WTC11 (cell line): Measurements from ENCODE around the gene MAML2. TPM values are rescaled to one million over a fixed set of nuclear protein-coding genes. Genes with fewer than 3 reads are reported as not detected.

Source experiments
- ATAC-seq: fragments of 200-7000 bp; cut with Tn5 transposase; 2 replicates; pipeline ENCODE4 v1.10.0; 2021; ENCODE audit warnings: mild to moderate bottlenecking, moderate library complexity
- CTCF ChIA-PET: fragments of 300-600 bp; sonication (Branson Sonifier 250); formaldehyde crosslinking; loops from one replicate; lab custom pipeline; 2021; ENCODE audit warnings: antibody characterized with exemption; lab: Charles Lee
- POLR2A ChIA-PET: fragments of 350-600 bp; sonication (Branson Sonifier 250); formaldehyde crosslinking; loops from one replicate; lab custom pipeline; 2021; ENCODE audit warnings: antibody characterized with exemption; lab: Charles Lee
- DNase-seq: peaks from one replicate; pipeline ENCODE4 v3.0.0; 2021; ENCODE audit warnings: low spot score
- H3K27ac Mint-ChIP-seq: 2 replicates; pipeline ENCODE4 v1.8.0; 2021; ENCODE audit warnings: mixed read lengths
- H3K27me3 Mint-ChIP-seq: 2 replicates; pipeline ENCODE4 v1.8.0; 2021; ENCODE audit warnings: low read depth, mild to moderate bottlenecking, moderate library complexity, mixed read lengths
- H3K36me3 Mint-ChIP-seq: 2 replicates; pipeline ENCODE4 v1.8.0; 2021; ENCODE audit warnings: mixed read lengths
- H3K4me1 Mint-ChIP-seq: 2 replicates; pipeline ENCODE4 v1.8.0; 2022; ENCODE audit warnings: mixed read lengths
- H3K4me3 Mint-ChIP-seq: 2 replicates; pipeline ENCODE4 v1.8.0; 2021; ENCODE audit warnings: mild to moderate bottlenecking, moderate library complexity, mixed read lengths
- H3K9me3 Mint-ChIP-seq: 2 replicates; pipeline ENCODE4 v1.8.0; 2021; ENCODE audit warnings: mixed read lengths
- CREM ChIP-seq: sonication (generic); formaldehyde crosslinking; IDR thresholded peaks from 2 replicates; pipeline ENCODE4 v1.8.1; 2022; ENCODE audit warnings: mild to moderate bottlenecking, missing genetic modification reagents, moderate library complexity
- FOXJ3 ChIP-seq: sonication (generic); formaldehyde crosslinking; IDR thresholded peaks from 2 replicates; pipeline ENCODE4 v1.9.0; 2021; ENCODE audit warnings: missing genetic modification reagents, mild to moderate bottlenecking, borderline replicate concordance
- IRF2 ChIP-seq: sonication (generic); formaldehyde crosslinking; IDR thresholded peaks from 2 replicates; pipeline ENCODE4 v1.8.0; 2022; ENCODE audit warnings: low read depth, missing genetic modification reagents, borderline replicate concordance
- JAZF1 ChIP-seq: fragments of 250-450 bp; sonication (Bioruptor Pico); IDR thresholded peaks from 2 replicates; pipeline ENCODE4 v1.9.0; 2021; ENCODE audit warnings: moderate library complexity, mild to moderate bottlenecking, inconsistent platforms
- NFE2L1 ChIP-seq: sonication (generic); formaldehyde crosslinking; IDR thresholded peaks from 2 replicates; pipeline ENCODE4 v1.8.1; 2023; ENCODE audit warnings: missing genetic modification reagents
- TCF7 ChIP-seq: sonication (generic); formaldehyde crosslinking; IDR thresholded peaks from 2 replicates; pipeline ENCODE4 v1.8.0; 2022; ENCODE audit warnings: mild to moderate bottlenecking, low read depth, missing genetic modification reagents, moderate library complexity
- ZBTB21 ChIP-seq: sonication (generic); formaldehyde crosslinking; IDR thresholded peaks from 2 replicates; pipeline ENCODE4 v1.8.1; 2023; ENCODE audit warnings: mild to moderate bottlenecking, missing genetic modification reagents, borderline replicate concordance
- ZNF219 ChIP-seq: sonication (generic); formaldehyde crosslinking; IDR thresholded peaks from 2 replicates; pipeline ENCODE4 v1.8.0; 2023; ENCODE audit warnings: missing genetic modification reagents, mild to moderate bottlenecking, borderline replicate concordance
- ZNF232 ChIP-seq: sonication (generic); formaldehyde crosslinking; IDR thresholded peaks from 2 replicates; pipeline ENCODE4 v1.8.0; 2022; ENCODE audit warnings: mild to moderate bottlenecking, missing genetic modification reagents
- ZNF396 ChIP-seq: fragments of 250-450 bp; sonication (Bioruptor Pico); IDR thresholded peaks from 2 replicates; pipeline ENCODE4 v1.8.0; 2021; ENCODE audit warnings: mild to moderate bottlenecking, moderate library complexity, borderline replicate concordance
- total RNA-seq: library from RNA; stranded (reverse); gene quantifications from 3 replicates; pipeline ENCODE4 v1.2.3, GENCODE V29; 2021
- TF ChIP-seq, protein P1 (sequence below): sonication (generic); formaldehyde crosslinking; IDR thresholded peaks from 2 replicates; pipeline ENCODE4 v1.8.0; 2022; ENCODE audit warnings: mild to moderate bottlenecking, missing genetic modification reagents
- TF ChIP-seq, protein P2 (sequence below): sonication (generic); formaldehyde crosslinking; IDR thresholded peaks from 2 replicates; pipeline ENCODE4 v1.8.1; 2023; ENCODE audit warnings: mild to moderate bottlenecking, missing genetic modification reagents
- TF ChIP-seq, protein P3 (sequence below): fragments of 250-450 bp; sonication (Bioruptor Pico); IDR thresholded peaks from 2 replicates; pipeline ENCODE4 v1.9.0; 2021; ENCODE audit warnings: moderate library complexity, mild to moderate bottlenecking, inconsistent platforms, borderline replicate concordance
- TF ChIP-seq, protein P4 (sequence below): sonication (generic); formaldehyde crosslinking; IDR thresholded peaks from 2 replicates; pipeline ENCODE4 v1.8.1; 2023; ENCODE audit warnings: mild to moderate bottlenecking, missing genetic modification reagents, borderline replicate concordance
- TF ChIP-seq, protein P5 (sequence below): sonication (generic); formaldehyde crosslinking; IDR thresholded peaks from 2 replicates; pipeline ENCODE4 v1.8.0; 2022; ENCODE audit warnings: mild to moderate bottlenecking, missing genetic modification reagents
- TF ChIP-seq, protein P6 (sequence below): sonication (generic); formaldehyde crosslinking; IDR thresholded peaks from 2 replicates; pipeline ENCODE4 v1.8.1; 2022; ENCODE audit warnings: missing genetic modification reagents, borderline replicate concordance
- TF ChIP-seq, protein P7 (sequence below): sonication (generic); formaldehyde crosslinking; conservative IDR thresholded peaks from 2 replicates; pipeline ENCODE4 v1.8.1; 2022; ENCODE audit warnings: mild to moderate bottlenecking, missing genetic modification reagents

Gene MAML2
- total RNA-seq, 1 experiment from 2014 or later = 8.1 TPM

DNA sequence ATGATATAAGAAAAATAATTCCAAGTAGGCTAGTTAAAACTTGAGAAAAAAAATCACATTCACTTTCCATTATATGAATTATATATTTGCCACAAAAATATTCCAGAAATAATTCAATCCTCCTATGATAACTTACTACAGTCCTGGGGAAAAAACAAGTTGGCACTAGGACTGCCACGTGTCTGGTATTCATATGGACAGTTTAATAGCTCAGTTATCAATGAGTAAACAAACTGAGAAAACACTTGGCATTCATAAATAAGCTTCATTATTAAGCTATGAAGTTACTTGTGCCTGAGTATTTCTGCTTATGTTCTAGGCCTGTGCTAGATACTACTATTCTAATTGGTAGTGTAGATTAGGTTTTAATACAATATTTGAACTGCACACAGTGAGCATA is 22.5 kb upstream of the MAML2 start:
- H3K27ac Mint-ChIP-seq = no peak overlapping the region
- peaks cover 11% of the 10 kb centered on the region for H3K9me3 Mint-ChIP-seq
- no peaks in the 10 kb centered on the region for H3K27me3 Mint-ChIP-seq
- no peak for DNase-seq
- H3K4me3 Mint-ChIP-seq = no peak overlapping the region
- CTCF ChIA-PET = interaction anchor here (0.9 kb wide), 1 partner anchor 22 kb away, joined by 3 read pairs; the partner anchor contains the start of gene MAML2
- POLR2A ChIA-PET = no interaction called here
- H3K4me1 Mint-ChIP-seq = no peaks in the 10 kb centered on the region
- no peak for TF ChIP-seq ZBTB21 (CRISPR knock-in tag)
- no peak for TF ChIP-seq IRF2 (CRISPR knock-in tag)
- TF ChIP-seq, protein P1, sequence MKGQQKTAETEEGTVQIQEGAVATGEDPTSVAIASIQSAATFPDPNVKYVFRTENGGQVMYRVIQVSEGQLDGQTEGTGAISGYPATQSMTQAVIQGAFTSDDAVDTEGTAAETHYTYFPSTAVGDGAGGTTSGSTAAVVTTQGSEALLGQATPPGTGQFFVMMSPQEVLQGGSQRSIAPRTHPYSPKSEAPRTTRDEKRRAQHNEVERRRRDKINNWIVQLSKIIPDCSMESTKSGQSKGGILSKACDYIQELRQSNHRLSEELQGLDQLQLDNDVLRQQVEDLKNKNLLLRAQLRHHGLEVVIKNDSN (CRISPR knock-in tag) = no peak
- no peak for TF ChIP-seq FOXJ3 (CRISPR knock-in tag)
- TF ChIP-seq NFE2L1 = no peak
- TF ChIP-seq, protein P2, sequence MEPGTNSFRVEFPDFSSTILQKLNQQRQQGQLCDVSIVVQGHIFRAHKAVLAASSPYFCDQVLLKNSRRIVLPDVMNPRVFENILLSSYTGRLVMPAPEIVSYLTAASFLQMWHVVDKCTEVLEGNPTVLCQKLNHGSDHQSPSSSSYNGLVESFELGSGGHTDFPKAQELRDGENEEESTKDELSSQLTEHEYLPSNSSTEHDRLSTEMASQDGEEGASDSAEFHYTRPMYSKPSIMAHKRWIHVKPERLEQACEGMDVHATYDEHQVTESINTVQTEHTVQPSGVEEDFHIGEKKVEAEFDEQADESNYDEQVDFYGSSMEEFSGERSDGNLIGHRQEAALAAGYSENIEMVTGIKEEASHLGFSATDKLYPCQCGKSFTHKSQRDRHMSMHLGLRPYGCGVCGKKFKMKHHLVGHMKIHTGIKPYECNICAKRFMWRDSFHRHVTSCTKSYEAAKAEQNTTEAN (CRISPR knock-in tag) = no peak
- TF ChIP-seq, protein P3, sequence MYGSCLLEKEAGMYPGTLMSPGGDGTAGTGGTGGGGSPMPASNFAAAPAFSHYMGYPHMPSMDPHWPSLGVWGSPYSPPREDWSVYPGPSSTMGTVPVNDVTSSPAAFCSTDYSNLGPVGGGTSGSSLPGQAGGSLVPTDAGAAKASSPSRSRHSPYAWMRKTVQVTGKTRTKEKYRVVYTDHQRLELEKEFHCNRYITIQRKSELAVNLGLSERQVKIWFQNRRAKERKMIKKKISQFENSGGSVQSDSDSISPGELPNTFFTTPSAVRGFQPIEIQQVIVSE (CRISPR knock-in tag) = no peak
- TF ChIP-seq JAZF1 (CRISPR knock-in tag) = no peak
- no peak for TF ChIP-seq ZNF219
- TF ChIP-seq, protein P4, sequence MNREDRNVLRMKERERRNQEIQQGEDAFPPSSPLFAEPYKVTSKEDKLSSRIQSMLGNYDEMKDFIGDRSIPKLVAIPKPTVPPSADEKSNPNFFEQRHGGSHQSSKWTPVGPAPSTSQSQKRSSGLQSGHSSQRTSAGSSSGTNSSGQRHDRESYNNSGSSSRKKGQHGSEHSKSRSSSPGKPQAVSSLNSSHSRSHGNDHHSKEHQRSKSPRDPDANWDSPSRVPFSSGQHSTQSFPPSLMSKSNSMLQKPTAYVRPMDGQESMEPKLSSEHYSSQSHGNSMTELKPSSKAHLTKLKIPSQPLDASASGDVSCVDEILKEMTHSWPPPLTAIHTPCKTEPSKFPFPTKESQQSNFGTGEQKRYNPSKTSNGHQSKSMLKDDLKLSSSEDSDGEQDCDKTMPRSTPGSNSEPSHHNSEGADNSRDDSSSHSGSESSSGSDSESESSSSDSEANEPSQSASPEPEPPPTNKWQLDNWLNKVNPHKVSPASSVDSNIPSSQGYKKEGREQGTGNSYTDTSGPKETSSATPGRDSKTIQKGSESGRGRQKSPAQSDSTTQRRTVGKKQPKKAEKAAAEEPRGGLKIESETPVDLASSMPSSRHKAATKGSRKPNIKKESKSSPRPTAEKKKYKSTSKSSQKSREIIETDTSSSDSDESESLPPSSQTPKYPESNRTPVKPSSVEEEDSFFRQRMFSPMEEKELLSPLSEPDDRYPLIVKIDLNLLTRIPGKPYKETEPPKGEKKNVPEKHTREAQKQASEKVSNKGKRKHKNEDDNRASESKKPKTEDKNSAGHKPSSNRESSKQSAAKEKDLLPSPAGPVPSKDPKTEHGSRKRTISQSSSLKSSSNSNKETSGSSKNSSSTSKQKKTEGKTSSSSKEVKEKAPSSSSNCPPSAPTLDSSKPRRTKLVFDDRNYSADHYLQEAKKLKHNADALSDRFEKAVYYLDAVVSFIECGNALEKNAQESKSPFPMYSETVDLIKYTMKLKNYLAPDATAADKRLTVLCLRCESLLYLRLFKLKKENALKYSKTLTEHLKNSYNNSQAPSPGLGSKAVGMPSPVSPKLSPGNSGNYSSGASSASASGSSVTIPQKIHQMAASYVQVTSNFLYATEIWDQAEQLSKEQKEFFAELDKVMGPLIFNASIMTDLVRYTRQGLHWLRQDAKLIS = no peak
- no peak for TF ChIP-seq CREM (CRISPR knock-in tag)
- TF ChIP-seq ZNF396 (CRISPR knock-in tag) = no peak
- TF ChIP-seq TCF7 (CRISPR knock-in tag) = no peak
- no peak for TF ChIP-seq ZNF232 (CRISPR knock-in tag)
- TF ChIP-seq, protein P5, sequence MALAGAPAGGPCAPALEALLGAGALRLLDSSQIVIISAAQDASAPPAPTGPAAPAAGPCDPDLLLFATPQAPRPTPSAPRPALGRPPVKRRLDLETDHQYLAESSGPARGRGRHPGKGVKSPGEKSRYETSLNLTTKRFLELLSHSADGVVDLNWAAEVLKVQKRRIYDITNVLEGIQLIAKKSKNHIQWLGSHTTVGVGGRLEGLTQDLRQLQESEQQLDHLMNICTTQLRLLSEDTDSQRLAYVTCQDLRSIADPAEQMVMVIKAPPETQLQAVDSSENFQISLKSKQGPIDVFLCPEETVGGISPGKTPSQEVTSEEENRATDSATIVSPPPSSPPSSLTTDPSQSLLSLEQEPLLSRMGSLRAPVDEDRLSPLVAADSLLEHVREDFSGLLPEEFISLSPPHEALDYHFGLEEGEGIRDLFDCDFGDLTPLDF = no peak
- TF ChIP-seq, protein P6, sequence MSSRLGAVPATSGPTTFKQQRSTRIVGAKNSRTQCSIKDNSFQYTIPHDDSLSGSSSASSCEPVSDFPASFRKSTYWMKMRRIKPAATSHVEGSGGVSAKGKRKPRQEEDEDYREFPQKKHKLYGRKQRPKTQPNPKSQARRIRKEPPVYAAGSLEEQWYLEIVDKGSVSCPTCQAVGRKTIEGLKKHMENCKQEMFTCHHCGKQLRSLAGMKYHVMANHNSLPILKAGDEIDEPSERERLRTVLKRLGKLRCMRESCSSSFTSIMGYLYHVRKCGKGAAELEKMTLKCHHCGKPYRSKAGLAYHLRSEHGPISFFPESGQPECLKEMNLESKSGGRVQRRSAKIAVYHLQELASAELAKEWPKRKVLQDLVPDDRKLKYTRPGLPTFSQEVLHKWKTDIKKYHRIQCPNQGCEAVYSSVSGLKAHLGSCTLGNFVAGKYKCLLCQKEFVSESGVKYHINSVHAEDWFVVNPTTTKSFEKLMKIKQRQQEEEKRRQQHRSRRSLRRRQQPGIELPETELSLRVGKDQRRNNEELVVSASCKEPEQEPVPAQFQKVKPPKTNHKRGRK = no peak
- TF ChIP-seq, protein P7, sequence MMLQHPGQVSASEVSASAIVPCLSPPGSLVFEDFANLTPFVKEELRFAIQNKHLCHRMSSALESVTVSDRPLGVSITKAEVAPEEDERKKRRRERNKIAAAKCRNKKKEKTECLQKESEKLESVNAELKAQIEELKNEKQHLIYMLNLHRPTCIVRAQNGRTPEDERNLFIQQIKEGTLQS (CRISPR knock-in tag) = no peak
- ATAC-seq = no peak
- H3K36me3 Mint-ChIP-seq = peaks cover 23% of the 10 kb centered on the region
